GM18498 (cell line): ENCODE results near the gene PPIF.

Experiments
- ATAC-seq: cut with Tn5 transposase; IDR thresholded peaks from one replicate; pipeline ENCODE4 v1.9.1; 2021; ENCODE audit warnings: mild to moderate bottlenecking, moderate library complexity; ENCODE audit not compliant: unreplicated experiment

The PPIF gene

DNA sequence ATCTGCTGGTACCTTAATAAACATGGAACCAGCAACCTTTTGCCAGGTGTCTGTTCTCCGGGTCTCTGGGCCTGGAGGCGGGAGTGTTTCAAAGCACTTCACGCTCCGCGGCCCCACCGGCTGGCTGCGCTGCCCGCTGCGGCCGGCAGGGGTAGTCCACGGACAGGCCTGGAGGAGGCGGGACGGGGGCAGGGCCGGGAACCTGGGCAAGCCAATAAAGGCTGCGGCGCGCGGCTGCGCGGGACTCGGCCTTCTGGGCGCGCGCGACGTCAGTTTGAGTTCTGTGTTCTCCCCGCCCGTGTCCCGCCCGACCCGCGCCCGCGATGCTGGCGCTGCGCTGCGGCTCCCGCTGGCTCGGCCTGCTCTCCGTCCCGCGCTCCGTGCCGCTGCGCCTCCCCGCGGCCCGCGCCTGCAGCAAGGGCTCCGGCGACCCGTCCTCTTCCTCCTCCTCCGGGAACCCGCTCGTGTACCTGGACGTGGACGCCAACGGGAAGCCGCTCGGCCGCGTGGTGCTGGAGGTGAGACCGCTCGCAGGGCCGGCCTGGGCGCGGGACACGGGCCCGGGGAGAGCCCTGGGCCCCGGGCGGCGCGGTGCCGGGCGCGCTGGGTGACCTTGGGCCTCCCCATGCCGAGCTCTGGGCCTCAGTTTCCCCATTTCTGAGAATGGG lies at the start of gene PPIF:
Gene PPIF (plus strand): TSS at position 244 of the 668 bp plus-strand sequence. CDS start 80 bp downstream, at position 324.
- peak; percentile 88 for ATAC-seq

DNA sequence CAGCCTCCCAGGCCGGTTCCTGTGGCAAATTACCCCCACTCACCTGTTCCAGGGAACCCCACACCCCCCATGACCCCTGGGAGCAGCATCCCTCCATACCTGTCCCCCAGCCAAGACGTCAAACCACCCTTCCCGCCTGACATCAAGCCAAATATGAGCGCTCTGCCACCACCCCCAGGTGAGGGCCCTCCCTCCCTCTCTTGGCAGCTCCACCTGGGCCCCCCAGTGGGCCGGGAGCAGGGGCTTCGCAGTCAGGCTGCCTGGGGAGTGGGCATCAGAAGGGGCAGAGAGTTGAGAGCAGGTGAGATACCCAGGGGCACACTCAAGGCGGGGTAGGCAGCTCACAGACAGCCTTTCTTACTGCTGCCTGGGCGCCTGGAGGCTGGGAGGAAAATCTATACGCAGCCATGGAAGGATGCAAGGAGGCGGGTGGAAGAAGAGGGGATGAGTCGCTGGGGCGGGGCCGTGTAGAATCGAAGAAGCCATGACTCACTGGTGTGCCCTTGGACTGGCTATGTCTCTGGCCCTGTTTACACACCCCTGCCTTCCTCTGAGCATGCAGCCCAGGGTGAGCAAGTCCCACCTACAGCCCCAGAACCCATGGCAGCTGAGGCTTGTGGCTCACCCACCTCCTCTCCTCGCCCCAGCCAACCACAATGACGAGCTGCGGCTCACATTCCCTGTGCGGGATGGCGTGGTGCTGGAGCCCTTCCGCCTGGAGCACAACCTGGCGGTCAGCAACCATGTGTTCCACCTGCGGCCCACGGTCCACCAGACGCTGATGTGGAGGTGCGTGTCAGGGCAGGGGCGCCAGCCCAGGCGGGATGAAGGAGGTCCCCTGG lies 48.6 kb upstream of the PPIF start:
- no peak for ATAC-seq

DNA sequence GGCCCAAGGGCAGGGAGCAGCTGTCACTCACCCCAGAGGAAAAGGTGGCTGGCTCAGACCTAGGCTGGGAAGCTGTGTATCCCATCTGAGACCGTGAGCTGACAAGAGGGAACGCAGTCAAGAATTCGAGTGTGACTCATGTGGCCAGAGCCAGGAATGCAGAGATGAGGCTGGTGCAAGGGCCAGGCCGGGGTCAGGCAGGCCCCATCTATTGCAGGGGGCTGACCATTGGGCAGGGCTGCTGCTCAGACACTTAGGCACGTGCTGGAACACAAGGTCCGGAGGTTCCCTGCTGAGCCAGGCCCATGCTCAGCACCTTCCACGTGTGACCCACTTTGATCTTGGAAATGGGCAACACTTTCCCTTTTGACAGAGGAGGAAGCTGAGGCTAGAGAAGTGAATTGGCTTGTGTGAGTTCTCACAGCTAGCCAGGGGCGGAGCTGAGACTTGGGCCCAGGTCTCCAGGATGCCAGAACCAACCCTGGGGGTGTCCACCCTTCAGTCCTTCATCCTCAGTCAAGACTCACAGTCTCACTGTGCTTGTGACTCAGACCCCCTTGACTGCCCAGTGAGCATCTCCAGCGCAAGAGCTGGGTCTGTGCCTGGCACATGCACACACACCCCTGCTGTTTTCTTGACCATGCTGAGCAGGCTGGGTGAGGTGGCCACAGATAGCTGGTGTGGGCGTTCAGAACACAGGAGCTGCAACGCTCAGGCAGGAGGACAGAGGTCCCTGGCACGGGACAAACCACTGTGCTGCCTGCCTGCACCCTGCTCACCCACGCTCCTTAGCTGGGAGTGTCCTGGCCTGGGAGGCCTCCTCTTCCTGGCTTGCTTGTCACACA lies 47.6 kb upstream of the PPIF start:
- ATAC-seq = no peak

DNA sequence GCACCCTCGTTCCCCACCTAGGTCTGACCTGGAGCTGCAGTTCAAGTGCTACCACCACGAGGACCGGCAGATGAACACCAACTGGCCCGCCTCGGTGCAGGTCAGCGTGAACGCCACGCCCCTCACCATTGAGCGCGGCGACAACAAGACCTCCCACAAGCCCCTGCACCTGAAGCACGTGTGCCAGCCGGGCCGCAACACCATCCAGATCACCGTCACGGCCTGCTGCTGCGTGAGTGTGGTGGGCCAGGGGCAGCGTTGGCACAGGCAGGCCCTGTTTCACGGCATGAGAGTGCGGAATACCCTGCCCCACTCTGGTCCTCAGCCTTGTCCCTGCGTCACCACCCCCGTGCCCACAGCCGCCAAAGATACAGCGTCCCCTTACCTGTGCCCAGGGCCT lies 46.6 kb upstream of the PPIF start:
- no peak for ATAC-seq

DNA sequence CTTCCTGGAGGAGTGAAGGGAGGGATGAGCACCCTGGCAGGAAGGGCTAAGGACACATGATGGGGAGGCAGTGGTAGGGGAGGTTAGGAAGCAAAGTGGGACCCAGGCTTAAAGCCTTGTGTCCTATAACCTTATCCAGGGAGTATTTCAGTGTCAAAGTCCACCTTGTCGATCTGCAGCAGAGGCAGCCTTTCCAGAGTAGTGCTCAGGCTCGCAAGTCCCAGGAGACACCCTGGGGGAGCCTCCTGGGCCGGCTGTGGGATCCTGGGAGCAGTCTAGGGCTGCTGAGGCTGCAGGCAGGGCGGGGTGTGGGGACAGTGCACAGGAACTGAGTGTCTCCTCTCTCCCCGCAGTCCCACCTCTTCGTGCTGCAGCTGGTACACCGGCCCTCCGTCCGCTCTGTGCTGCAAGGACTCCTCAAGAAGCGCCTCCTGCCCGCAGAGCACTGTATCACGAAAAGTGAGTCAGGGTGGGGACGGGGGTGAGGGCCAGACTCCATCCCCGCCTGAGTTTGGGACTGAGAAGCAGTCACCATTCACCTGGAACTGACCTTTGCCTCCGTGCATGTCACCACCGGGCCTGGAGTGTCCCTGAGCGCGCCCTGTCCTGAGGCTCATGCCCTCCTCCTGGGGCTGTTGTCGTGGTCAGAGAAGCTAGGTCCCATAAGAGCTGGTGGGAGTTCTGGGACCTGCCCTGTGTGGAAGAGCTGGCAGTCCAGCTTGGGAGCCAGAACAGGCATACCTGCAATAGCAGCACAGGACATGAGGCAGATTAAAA lies 45.3 kb upstream of the PPIF start:
- ATAC-seq = no peak

DNA sequence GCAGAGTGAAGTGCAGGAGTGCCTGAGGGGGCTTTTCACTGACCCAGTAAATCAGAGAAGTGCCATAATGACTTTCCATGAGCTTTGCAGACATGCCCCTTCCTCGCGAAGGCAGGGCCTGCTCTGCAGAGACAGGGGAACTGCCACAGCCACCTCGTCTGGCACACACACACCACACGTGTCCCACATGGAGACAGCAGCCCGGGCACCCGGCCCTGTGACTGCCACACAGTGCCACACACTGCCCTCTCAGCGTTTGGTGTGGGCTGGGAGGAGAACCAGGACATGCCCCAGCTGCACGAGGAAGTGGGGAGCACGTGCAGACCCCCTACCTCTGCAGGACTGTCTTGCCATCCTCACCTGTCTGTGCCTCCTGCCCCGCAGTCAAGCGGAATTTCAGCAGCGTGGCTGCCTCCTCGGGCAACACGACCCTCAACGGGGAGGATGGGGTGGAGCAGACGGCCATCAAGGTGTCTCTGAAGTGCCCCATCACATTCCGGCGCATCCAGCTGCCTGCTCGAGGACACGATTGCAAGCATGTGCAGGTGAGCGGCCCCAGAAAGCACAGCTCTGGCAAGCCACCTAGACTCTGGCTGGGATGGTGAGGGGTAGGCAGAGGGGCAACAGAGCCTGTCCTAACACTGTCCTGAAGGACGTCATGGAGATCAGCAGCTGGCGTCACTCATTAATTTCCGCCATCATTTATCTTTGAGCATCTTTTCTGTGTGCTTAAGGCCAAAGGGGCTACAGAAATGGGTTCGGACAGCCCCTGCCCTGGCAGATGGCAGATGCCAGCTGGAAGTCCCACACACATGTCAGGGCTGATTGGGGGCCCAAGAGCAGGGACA lies 43.4 kb upstream of the PPIF start:
- no peak for ATAC-seq

DNA sequence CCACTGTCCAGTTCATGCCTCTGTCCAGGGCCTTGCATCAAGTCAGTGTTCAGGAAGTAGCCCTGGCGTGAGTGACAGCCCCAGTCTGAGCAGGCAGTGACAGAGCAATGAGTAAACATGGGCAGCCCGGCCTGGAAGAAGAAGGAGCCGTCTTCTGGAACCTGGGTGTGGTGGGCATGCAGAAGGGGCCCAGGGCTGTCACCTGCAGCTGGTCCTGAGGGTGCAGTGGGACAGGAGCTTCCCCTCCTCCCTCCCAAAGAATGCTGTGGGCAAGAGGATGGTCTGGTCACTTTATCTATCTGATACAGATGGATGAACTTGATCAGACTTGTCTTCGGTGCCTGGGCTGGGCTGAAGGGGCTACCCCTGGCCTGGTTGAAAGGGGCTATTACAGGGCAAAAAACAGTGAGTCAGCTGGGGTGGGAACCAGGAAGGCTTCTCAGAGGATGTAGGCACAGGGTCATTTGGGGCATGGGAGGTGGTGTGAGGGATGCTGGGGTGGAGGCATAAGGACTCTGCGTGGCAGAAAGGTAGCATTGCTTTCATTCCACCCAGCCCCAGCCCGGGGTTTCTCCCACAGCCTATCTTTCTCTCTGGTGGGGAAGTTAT lies 42.7 kb upstream of the PPIF start:
- ATAC-seq = no peak

DNA sequence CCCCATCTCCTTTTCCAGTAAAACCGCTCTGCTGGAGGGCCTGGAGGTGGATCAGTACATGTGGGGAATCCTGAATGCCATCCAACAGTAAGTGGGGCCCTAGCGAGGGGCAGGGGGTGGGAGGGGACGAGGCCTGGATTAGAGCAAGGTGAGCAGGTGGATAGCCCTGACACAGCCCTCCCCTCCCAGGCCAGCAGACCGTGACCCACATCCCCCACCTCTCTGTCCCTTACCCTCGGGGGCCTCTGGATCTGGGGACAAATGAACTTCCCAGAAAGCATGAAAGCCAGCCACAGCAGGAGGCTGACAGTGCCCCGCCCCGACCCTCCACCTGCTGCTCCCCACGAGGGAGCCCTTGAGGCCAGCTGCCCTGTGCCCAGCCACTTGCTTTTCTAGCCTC lies 41.8 kb upstream of the PPIF start:
- ATAC-seq = no peak

DNA sequence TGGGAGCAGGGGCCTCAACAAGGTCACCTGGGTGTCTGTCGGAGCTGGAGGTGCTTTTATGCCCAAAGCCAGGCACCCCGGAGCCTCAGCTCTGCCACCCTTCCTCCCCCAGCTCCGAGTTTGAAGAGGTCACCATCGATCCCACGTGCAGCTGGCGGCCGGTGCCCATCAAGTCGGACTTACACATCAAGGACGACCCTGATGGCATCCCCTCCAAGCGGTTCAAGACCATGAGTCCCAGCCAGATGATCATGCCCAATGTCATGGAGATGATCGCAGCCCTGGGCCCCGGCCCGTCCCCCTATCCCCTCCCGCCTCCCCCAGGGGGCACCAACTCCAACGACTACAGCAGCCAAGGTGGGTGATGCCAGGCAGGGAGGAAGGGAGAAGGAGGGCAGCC lies 41.3 kb upstream of the PPIF start:
- ATAC-seq = no peak

DNA sequence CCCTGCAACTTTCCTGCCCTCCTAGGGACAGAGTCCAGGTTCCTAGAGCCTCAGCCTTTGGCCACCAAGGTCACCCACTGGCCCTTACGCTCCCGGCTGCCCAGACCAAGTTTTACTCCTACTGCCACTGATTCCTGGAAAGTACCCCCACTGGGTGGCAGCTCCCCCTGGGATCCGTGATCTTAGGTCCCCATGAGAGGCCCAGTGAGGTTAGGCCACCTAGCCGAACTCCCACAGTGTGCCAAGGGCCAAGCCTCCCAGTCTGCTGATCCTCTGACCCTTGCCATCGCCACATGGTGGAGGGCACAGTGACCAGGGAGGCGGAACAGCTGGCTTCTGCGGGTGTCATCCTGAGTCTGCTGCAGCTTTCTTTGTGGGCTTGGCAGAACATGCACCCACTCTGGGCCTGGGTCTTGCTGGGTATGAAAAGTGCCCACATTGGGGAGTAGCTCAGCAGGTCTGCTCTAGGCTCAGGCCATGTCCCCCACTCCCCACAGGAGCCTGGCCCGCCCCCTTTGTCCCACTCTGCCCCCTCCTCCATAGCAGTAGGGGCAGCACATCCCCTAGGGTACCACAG lies 40.5 kb upstream of the PPIF start:
- no peak for ATAC-seq

DNA sequence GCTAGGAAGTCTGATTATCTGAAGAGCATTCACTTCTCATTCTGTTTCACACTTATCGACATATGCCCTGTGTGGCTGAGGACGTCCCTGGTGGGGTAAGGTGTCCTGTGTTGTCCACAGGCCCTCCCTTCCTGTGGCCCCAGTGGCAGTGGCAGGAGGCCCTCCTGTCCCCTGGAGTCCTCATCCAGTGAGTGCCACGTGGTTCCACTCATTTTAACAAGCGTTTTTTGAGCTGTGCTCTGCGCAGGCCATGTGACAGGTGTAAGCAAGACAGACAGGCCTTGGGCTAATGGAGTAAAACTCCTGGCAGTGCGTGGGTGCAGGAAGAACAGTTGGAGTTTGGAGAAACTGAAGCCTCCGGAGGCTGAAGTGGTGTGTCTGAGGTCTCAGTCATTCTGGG lies 39.3 kb upstream of the PPIF start:
- ATAC-seq = no peak

DNA sequence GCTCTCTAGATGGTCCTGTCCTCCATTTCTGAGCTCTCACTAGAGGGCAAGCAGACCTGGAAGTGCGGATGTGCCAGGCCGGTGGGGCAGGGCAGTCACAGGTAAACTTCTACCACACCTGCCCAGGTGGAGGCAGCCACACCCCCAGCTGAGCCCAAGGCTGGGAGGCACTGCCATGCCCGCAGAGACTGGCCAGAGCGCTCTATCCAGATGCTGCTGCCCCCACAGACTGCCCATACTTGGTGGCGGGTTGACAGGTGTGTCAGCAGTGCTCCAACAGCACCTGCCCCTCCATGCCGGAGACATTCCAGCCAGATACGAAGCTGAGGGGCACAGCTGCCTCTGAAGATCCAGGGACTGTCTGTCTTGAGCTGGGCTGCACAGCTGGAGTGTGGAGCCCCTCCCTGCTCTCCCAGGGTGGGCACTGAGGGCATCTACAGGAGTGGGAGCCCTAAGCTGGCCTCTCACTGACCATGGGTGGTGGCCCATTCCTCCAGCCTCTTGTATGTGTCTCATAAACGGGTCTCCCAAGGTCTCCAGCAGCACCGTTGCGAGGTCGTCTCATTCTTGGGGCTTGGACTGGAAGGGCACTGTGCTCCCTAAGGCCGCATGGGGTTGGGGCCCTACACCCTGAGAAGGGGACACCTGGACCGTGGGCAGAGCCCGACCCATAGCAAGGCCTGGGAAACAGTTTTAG lies 38.2 kb upstream of the PPIF start:
- no peak for ATAC-seq

DNA sequence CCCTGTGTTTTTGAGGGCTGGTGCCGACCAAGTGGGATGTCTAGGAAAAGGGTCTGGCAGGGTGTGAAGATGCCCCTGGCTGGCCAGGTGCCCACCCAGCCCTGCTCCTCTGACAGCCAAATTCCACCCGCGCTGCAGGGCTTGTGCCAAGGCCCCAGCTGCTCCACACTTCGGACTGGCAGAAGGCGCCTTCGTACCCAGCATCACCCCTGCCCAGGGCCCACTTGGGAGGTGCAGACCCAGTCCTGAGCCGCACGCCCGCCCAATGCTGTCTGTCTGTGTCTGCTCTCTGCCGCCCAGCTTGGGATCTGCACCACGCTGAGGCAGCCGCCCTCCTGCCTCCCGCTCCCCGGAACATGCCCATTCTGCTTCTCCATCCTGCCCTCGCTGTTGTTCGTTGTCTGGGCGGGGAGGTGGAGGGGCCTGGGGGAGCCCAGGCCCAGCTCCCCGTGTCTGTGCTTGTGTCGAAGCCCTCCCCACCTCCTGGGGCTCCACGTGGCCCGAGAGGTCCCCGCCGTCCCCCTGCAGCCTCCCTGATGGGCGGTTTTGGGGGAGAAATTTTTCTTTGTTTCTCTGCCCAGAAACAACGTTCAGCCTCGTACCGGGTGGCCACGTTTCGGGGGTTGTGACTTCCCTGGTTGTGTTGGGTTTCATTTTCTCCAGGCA lies 36.9 kb upstream of the PPIF start:
- ATAC-seq = no peak

DNA sequence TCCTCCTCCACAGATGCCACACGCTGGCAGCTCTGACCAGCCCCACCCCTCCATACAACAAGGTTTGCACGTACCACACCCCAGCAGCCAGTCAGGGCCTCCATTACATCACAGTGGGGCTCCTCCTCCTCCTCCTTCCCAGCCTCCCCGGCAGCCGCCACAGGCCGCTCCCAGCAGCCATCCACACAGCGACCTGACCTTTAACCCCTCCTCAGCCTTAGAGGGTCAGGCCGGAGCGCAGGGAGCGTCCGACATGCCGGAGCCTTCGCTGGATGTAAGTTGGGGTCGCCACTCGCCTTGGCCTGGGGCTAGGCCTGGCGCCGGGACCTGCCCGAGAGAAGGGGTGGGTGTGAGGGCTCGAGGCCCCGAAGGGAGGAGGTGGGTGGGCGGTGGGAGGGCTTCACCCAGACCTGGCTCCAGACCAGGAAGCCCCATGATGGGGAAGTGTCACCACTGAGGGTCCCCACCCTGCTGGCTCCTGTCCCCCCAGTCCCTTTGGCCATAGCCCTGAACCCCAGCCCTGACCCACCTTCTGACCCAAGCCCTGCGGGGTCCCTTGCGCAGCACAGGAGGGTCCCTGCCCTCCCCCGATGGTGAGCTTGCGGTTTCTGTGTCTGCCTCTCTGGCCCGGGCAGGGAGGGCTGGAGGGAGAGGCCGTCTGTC lies 36.2 kb upstream of the PPIF start:
- ATAC-seq = no peak

DNA sequence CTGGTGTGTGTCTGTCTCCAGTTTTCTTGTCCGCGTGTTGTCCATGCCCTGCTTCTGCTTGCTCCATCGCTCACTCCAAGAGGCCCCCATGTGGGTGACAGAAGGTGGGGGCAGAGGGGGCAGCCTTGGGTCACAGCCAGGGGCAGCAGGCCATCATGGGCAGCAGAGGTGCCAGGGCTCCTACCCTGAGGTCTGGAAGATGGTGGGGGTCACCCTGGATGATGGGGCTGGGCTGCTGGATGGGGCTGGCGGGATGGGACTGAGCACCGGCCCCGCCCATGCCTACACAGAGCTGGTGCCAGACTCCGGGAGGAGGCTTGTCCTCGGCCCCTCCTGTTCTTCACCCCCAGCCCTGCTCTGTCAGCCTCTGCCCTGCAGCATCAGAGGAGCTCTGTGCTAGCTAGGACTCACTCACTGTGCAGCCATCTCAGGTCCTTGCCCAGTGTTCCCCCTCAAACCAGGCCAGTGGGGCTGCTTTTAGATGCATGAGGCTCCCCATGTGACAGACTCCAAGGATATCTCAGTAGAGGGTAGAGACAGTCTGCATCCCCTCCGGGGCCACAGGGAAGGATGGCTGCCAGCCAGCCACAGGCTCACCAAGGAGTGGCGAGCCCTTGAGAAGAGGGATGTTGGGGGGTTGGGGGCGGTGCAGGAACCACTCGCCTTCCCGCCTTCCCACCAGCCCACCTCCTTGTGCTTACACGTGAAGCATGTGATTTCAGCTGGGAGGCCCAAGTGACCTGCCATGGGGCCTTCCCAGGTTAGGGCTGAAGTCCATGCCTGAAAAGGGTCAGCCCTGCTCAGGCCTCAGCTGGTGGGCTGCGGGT lies 35.5 kb upstream of the PPIF start:
- ATAC-seq = no peak

DNA sequence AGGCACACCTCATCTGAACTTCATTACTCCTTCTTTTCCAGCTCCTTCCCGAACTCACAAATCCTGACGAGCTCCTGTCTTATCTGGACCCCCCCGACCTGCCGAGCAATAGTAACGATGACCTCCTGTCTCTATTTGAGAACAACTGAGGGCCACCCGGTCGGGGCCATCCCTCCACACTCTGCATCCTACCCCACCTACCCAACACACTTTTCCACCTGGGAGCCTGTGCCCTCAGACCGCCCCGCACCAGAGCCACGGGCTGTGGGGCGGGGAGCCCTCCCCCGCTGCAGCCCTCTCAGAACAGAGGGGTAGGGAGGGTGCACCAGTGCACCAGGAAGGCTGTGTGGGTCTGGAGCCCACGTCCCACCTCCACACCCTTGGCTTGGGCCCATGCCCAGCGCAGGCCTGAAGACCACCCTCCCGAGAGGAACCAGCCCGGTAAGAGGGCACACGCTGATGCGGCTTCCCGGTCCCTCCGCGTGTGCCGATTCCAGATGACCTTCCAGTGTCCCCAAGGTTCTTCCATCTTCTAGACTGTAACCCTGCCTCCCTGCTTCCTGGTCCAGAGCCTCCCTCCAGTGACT lies 34.6 kb upstream of the PPIF start:
- no peak for ATAC-seq
